GM04504 (cell line): ENCODE data around the gene VIT.

Experiments used
- DNase-seq: peaks from one replicate; pipeline ENCODE4 v3.0.0-alpha.2; 2012; ENCODE audit warnings: low read depth

The VIT gene

GRCh38 chr2:36769106-36769505 lies 72.6 kb downstream of the VIT start:
- DNase-seq, result peak; percentile 22

GRCh38 chr2:36770542-36771287 lies 74.2 kb downstream of the VIT start:
- DNase-seq, result peak; percentile 19

- no peak for DNase-seq
These were observed 75.2 kb downstream of the VIT start for GRCh38 chr2:36771671-36772070.

- no peak for DNase-seq
These were observed 77.4 kb downstream of the VIT start for GRCh38 chr2:36773947-36774346.

GRCh38 chr2:36775261-36775660 lies 78.8 kb downstream of the VIT start:
- DNase-seq, result no peak

- DNase-seq, result no peak
These were observed 79.3 kb downstream of the VIT start for GRCh38 chr2:36775806-36776205.

- no peak for DNase-seq
These were observed 80.8 kb downstream of the VIT start for GRCh38 chr2:36777272-36777671.

- DNase-seq, result no peak
These were observed 81.3 kb downstream of the VIT start for GRCh38 chr2:36777788-36778187.

GRCh38 chr2:36779462-36779861 lies 83.0 kb downstream of the VIT start:
- DNase-seq, result no peak

GRCh38 chr2:36780231-36780839 lies 83.8 kb downstream of the VIT start:
- peak; percentile 36 for DNase-seq

GRCh38 chr2:36781907-36782720 lies 85.6 kb downstream of the VIT start:
- no peak for DNase-seq

- DNase-seq, result no peak
These were observed 86.7 kb downstream of the VIT start for GRCh38 chr2:36783246-36783645.

- DNase-seq, result peak; percentile 36
These were observed 88.8 kb downstream of the VIT start for GRCh38 chr2:36785179-36785795.

- no peak for DNase-seq
These were observed 92.8 kb downstream of the VIT start for GRCh38 chr2:36789181-36789804.

GRCh38 chr2:36792951-36793350 lies 96.4 kb downstream of the VIT start:
- DNase-seq, result no peak

- DNase-seq, result no peak
These were observed 101.0 kb downstream of the VIT start for GRCh38 chr2:36797324-36798070.

- no peak for DNase-seq
These were observed 102.2 kb downstream of the VIT start for GRCh38 chr2:36798724-36799123.

GRCh38 chr2:36800381-36800780 lies 103.9 kb downstream of the VIT start:
- no peak for DNase-seq

- no peak for DNase-seq
These were observed 104.6 kb downstream of the VIT start for GRCh38 chr2:36801088-36801487.

- no peak for DNase-seq
These were observed 106.4 kb downstream of the VIT start for GRCh38 chr2:36802952-36803351.

GRCh38 chr2:36805635-36806224 lies 109.2 kb downstream of the VIT start:
- no peak for DNase-seq
